ENCODE results near the gene PCSK7.

The PCSK7 gene

GRCh38 chr11:117230999-117231841 lies 653 bp downstream of the PCSK7 start:
- no peak for TF ChIP-seq CTCF (IDR thresholded peaks at IDR 0.05; ENCODE audit: low read depth, low read length)
- no peak for DNase-seq (ENCODE audit: extremely low read depth, low read depth)

GRCh38 chr11:117230286-117230961 lies 1.4 kb downstream of the PCSK7 start:
- no peak for TF ChIP-seq CTCF (IDR thresholded peaks at IDR 0.05; ENCODE audit: low read depth, low read length)
- no peak for DNase-seq (ENCODE audit: extremely low read depth, low read depth)

GRCh38 chr11:117229931-117230285 lies 2.0 kb downstream of the PCSK7 start:
- DNase-seq (ENCODE audit: extremely low read depth, low read depth), result no peak

GRCh38 chr11:117229411-117229810 lies 2.5 kb downstream of the PCSK7 start:
- no peak for TF ChIP-seq CTCF (IDR thresholded peaks at IDR 0.05; ENCODE audit: low read depth, low read length)
- no peak for DNase-seq (ENCODE audit: extremely low read depth, low read depth)

More at GRCh38 chr11:117229931-117230285, 2.0 kb downstream of the PCSK7 start:
- TF ChIP-seq CTCF (IDR thresholded peaks at IDR 0.05; ENCODE audit: low read depth, low read length), result no peak

GRCh38 chr11:117228091-117228490 lies 3.8 kb downstream of the PCSK7 start:
- DNase-seq (ENCODE audit: extremely low read depth, low read depth), result no peak
- no peak for TF ChIP-seq CTCF (IDR thresholded peaks at IDR 0.05; ENCODE audit: low read depth, low read length)

DNA sequence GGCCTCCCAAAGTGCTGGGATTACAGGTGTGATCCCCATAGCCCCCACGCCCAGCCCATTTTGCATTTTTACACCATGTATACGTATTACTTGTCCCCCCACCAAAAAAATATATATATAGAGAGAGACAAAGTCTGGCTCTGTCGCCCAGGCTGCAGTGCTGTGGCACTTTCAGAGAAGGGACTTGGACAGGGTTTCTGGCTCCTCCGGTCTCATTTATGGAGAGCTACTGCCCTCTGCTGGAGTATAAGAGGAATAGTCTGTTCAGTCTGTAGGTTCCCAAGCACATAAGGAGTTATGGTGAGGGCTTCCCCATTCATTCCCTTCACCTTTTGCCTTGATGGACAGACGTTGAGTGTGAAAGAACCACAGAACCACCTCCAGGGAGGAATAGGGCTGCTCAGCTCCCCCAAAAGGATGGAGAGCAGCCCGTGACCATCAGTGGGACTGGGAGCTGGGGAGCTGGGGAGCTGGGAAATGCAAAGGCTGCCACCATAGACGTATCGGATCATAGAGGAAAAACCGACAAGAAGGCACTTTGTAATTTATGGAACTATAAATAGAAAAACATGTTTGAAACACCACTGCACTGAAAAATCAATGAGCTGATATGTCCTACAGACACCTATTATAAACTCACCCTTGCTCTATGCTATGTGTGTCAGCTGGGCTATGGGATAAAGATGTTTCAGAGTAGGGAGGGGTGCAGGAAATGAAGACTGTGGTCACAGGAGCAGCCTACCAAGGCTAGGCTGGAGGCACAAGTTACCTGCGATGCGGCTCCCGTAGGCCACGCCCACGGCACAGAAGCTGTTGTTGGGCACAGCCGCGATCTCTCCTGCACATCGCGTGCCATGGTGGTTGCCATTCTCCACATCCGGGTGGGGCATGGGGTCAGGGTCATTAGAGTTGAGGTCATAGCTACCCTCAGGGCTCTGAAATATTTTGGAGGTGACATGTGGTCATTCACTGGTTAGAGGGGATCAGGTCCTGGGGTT lies 5.2 kb downstream of the PCSK7 start:
- peak; percentile 70 for TF ChIP-seq CTCF (IDR thresholded peaks at IDR 0.05; ENCODE audit: low read depth, low read length)
- peak; percentile 56 for DNase-seq (ENCODE audit: extremely low read depth, low read depth)
